Adrenal gland (tissue), 5 donors: ENCODE results near the gene SLC24A3.

Source experiments
- CTCF ChIP-seq, 6 experiments: fragments of 450-650 bp in 4 of 6; fragments of 200-600 bp in 2 of 6; sonication (generic) in 1 of 6; IDR thresholded peaks; 1 replicate in 5 of 6; 2 replicates in 1 of 6; pipeline versions ENCODE4 v1.5.1 to v1.8.0; 2016 to 2021; ENCODE audit warnings: antibody characterized with exemption in 6 of 6, mild to moderate bottlenecking in 2 of 6, moderate library complexity in 1 of 6
- POLR2A ChIP-seq, 2 donors: fragments of 450-650 bp; IDR thresholded peaks; one replicate each; pipeline ENCODE4 v1.6.1; 2017; ENCODE audit warnings: antibody characterized with exemption in 2 of 2, mild to moderate bottlenecking in 2 of 2, moderate library complexity in 1 of 2
- donor health status: DM: no; HTN: no; CAD: no.

- TF ChIP-seq CTCF (IDR thresholded peaks at IDR 0.05) (no peak), POLR2A (IDR thresholded peaks at IDR 0.05) (no peak)
These were observed 302.6 kb downstream of the SLC24A3 start for GRCh38 chr20:19515074-19515473.
